Activated naive CD8-positive, alpha-beta T cell (primary cell): Measurements from ENCODE around the gene CEP55.
"Not testable (repeated sequence)": the region's sequence is repeated elsewhere in the genome, so short reads cannot be mapped to it uniquely, and the experiment has no call there.

Experiments used
- H3K27ac Mint-ChIP-seq: one replicate; pipeline ENCODE4 v1.8.0; 2021; ENCODE audit warnings: mixed read lengths
- H3K27me3 Mint-ChIP-seq: one replicate; pipeline ENCODE4 v1.8.0; 2021; ENCODE audit warnings: mixed read lengths
- H3K36me3 Mint-ChIP-seq: one replicate; pipeline ENCODE4 v1.8.0; 2021; ENCODE audit warnings: mixed read lengths
- H3K4me1 Mint-ChIP-seq: one replicate; pipeline ENCODE4 v1.8.0; 2021; ENCODE audit warnings: low read depth, mixed read lengths
- H3K4me3 Mint-ChIP-seq: one replicate; pipeline ENCODE4 v1.8.0; 2021; ENCODE audit warnings: mild to moderate bottlenecking, mixed read lengths
- H3K9me3 Mint-ChIP-seq: one replicate; pipeline ENCODE4 v1.8.0; 2021; ENCODE audit warnings: low read depth, mixed read lengths

Gene CEP55

GRCh38 chr10:93463723-93464476, 32.5 kb upstream of the CEP55 start:
- H3K4me3 Mint-ChIP-seq, result no peak overlapping the region
- no peaks in the 10 kb centered on the region for H3K9me3 Mint-ChIP-seq
- H3K4me1 Mint-ChIP-seq, result peaks cover 8% of the 10 kb centered on the region

GRCh38 chr10:93464776-93465388, 31.5 kb upstream of the CEP55 start:
- Mint-ChIP-seq H3K4me1 (peaks cover 8% of the 10 kb centered on the region), H3K4me3 (no peak overlapping the region), H3K27me3 (no peaks in the 10 kb centered on the region)

More at GRCh38 chr10:93463723-93464476, 32.5 kb upstream of the CEP55 start:
- H3K27ac Mint-ChIP-seq, result no peak overlapping the region
- H3K36me3 Mint-ChIP-seq, result no peaks in the 10 kb centered on the region
- H3K27me3 Mint-ChIP-seq, result no peaks in the 10 kb centered on the region

GRCh38 chr10:93465806-93466675, 30.4 kb upstream of the CEP55 start:
- Mint-ChIP-seq H3K27ac (no peak overlapping the region), H3K27me3 (no peaks in the 10 kb centered on the region), H3K4me1 (peaks cover 10% of the 10 kb centered on the region)

More at GRCh38 chr10:93464776-93465388, 31.5 kb upstream of the CEP55 start:
- Mint-ChIP-seq H3K9me3 (no peaks in the 10 kb centered on the region), H3K36me3 (no peaks in the 10 kb centered on the region), H3K27ac (no peak overlapping the region)

GRCh38 chr10:93467635-93468034, 28.8 kb upstream of the CEP55 start:
- H3K27ac Mint-ChIP-seq, H3K9me3 Mint-ChIP-seq, H3K36me3 Mint-ChIP-seq, H3K27me3 Mint-ChIP-seq, H3K4me3 Mint-ChIP-seq: not testable (repeated sequence)
- H3K4me1 Mint-ChIP-seq, result peaks cover 13% of the 10 kb centered on the region

More at GRCh38 chr10:93465806-93466675, 30.4 kb upstream of the CEP55 start:
- H3K4me3 Mint-ChIP-seq, result no peak overlapping the region
- no peaks in the 10 kb centered on the region for H3K36me3 Mint-ChIP-seq
- H3K9me3 Mint-ChIP-seq, result no peaks in the 10 kb centered on the region

- H3K36me3 Mint-ChIP-seq, result no peaks in the 10 kb centered on the region
- no peaks in the 10 kb centered on the region for H3K9me3 Mint-ChIP-seq
- peaks cover 9% of the 10 kb centered on the region for H3K4me1 Mint-ChIP-seq
- H3K4me3 Mint-ChIP-seq, result no peak overlapping the region
- H3K27me3 Mint-ChIP-seq, result no peaks in the 10 kb centered on the region
- no peak overlapping the region for H3K27ac Mint-ChIP-seq
Observed at GRCh38 chr10:93468461-93469213, 27.8 kb upstream of the CEP55 start.

- Mint-ChIP-seq H3K9me3 (no peaks in the 10 kb centered on the region), H3K27me3 (no peaks in the 10 kb centered on the region), H3K4me3 (no peak overlapping the region), H3K4me1 (peaks cover 9% of the 10 kb centered on the region), H3K27ac (no peak overlapping the region), H3K36me3 (no peaks in the 10 kb centered on the region)
Observed at GRCh38 chr10:93469454-93469853, 27.0 kb upstream of the CEP55 start.

- no peak overlapping the region for H3K4me3 Mint-ChIP-seq
- no peaks in the 10 kb centered on the region for H3K36me3 Mint-ChIP-seq
- H3K27me3 Mint-ChIP-seq, result no peaks in the 10 kb centered on the region
- H3K4me1 Mint-ChIP-seq, result peaks cover 9% of the 10 kb centered on the region
- H3K27ac Mint-ChIP-seq, result no peak overlapping the region
- H3K9me3 Mint-ChIP-seq, result no peaks in the 10 kb centered on the region
Observed at GRCh38 chr10:93471110-93471651, 25.2 kb upstream of the CEP55 start.

- no peak overlapping the region for H3K4me3 Mint-ChIP-seq
Observed at GRCh38 chr10:93473161-93473560, 23.3 kb upstream of the CEP55 start.

GRCh38 chr10:93473804-93474472, 22.5 kb upstream of the CEP55 start:
- H3K36me3 Mint-ChIP-seq, result peaks cover 2% of the 10 kb centered on the region

More at GRCh38 chr10:93473161-93473560, 23.3 kb upstream of the CEP55 start:
- no peaks in the 10 kb centered on the region for H3K27me3 Mint-ChIP-seq
- H3K36me3 Mint-ChIP-seq, result peaks cover 2% of the 10 kb centered on the region
- peaks cover 9% of the 10 kb centered on the region for H3K4me1 Mint-ChIP-seq
- H3K27ac Mint-ChIP-seq, result no peak overlapping the region
- no peaks in the 10 kb centered on the region for H3K9me3 Mint-ChIP-seq

GRCh38 chr10:93475227-93475626, 21.2 kb upstream of the CEP55 start:
- H3K36me3 Mint-ChIP-seq, result peaks cover 2% of the 10 kb centered on the region
- peaks cover 5% of the 10 kb centered on the region for H3K4me1 Mint-ChIP-seq
- peaks cover 2% of the 10 kb centered on the region for H3K27me3 Mint-ChIP-seq
- no peak overlapping the region for H3K27ac Mint-ChIP-seq
- no peak overlapping the region for H3K4me3 Mint-ChIP-seq
- no peaks in the 10 kb centered on the region for H3K9me3 Mint-ChIP-seq

More at GRCh38 chr10:93473804-93474472, 22.5 kb upstream of the CEP55 start:
- Mint-ChIP-seq H3K27ac (no peak overlapping the region), H3K27me3 (no peaks in the 10 kb centered on the region), H3K9me3 (no peaks in the 10 kb centered on the region), H3K4me3 (no peak overlapping the region), H3K4me1 (peaks cover 5% of the 10 kb centered on the region)

- Mint-ChIP-seq H3K27me3 (peaks cover 3% of the 10 kb centered on the region), H3K27ac (no peak overlapping the region), H3K9me3 (no peaks in the 10 kb centered on the region), H3K4me3 (no peak overlapping the region), H3K36me3 (peaks cover 2% of the 10 kb centered on the region), H3K4me1 (peaks cover 3% of the 10 kb centered on the region)
Observed at GRCh38 chr10:93475871-93476270, 20.5 kb upstream of the CEP55 start.

GRCh38 chr10:93476756-93477155, 19.7 kb upstream of the CEP55 start:
- peaks cover 9% of the 10 kb centered on the region for H3K27me3 Mint-ChIP-seq
- H3K9me3 Mint-ChIP-seq, result no peaks in the 10 kb centered on the region
- H3K4me1 Mint-ChIP-seq, result peaks cover 8% of the 10 kb centered on the region
- H3K4me3 Mint-ChIP-seq, result no peak overlapping the region
- peaks cover 2% of the 10 kb centered on the region for H3K36me3 Mint-ChIP-seq
- H3K27ac Mint-ChIP-seq, result no peak overlapping the region

- H3K9me3 Mint-ChIP-seq, result no peaks in the 10 kb centered on the region
- H3K4me3 Mint-ChIP-seq, result no peak overlapping the region
- H3K4me1 Mint-ChIP-seq, result peaks cover 15% of the 10 kb centered on the region
- H3K27me3 Mint-ChIP-seq, result peaks cover 9% of the 10 kb centered on the region
- H3K36me3 Mint-ChIP-seq, result peaks cover 2% of the 10 kb centered on the region
- peak overlapping the region; percentile 3 for H3K27ac Mint-ChIP-seq
Observed at GRCh38 chr10:93478873-93479272, 17.5 kb upstream of the CEP55 start.
